H1 (cell line): Measurements from ENCODE around the gene ST14. TPM values are rescaled to one million over a fixed set of nuclear protein-coding genes. Genes with fewer than 3 reads are reported as not detected.

Experiments
- EZH2 ChIP-seq: fragments of 200-600 bp; sonication (generic); IDR thresholded peaks from 2 replicates; pipeline ENCODE4 v1.7.1; 2012; ENCODE audit warnings: low read depth, mild to moderate bottlenecking, moderate library complexity, low read length, inconsistent platforms; ENCODE audit not compliant: severe bottlenecking
- MAFK ChIP-seq: IDR thresholded peaks from 2 replicates; pipeline ENCODE4 v1.6.1; 2012; ENCODE audit warnings: low read depth, mild to moderate bottlenecking, improper control_type of control experiment, low read length
- RAD21 ChIP-seq, 2 experiments: IDR thresholded peaks in 1 of 2; conservative IDR thresholded peaks in 1 of 2; 2 replicates each; pipeline ENCODE4 v1.6.1; 2011; ENCODE audit warnings: low read depth in 2 of 2, low read length in 2 of 2, improper control_type of control experiment in 1 of 2, inconsistent platforms in 1 of 2, mild to moderate bottlenecking in 1 of 2, moderate library complexity in 1 of 2
- RNF2 ChIP-seq: fragments of 200-900, 300-1000 bp; sonication (generic); IDR thresholded peaks from 2 replicates; pipeline ENCODE4 v1.7.1; 2016; ENCODE audit warnings: borderline replicate concordance, low read depth, mild to moderate bottlenecking, antibody characterized with exemption, low read length; ENCODE audit not compliant: poor library complexity, severe bottlenecking; ENCODE audit errors: missing control alignments
- SIN3A ChIP-seq, 2 experiments: IDR thresholded peaks in 1 of 2; conservative IDR thresholded peaks in 1 of 2; 2 replicates each; pipeline ENCODE4 v1.6.1; 2011 to 2012; ENCODE audit warnings: low read length in 2 of 2, improper control_type of control experiment in 1 of 2, low read depth in 1 of 2, mild to moderate bottlenecking in 1 of 2
- SP1 ChIP-seq: IDR thresholded peaks from 2 replicates; pipeline ENCODE4 v1.6.1; 2011; ENCODE audit warnings: low read depth, low read length
- SRF ChIP-seq: IDR thresholded peaks from 2 replicates; pipeline ENCODE4 v1.6.1; 2011; ENCODE audit warnings: mild to moderate bottlenecking, low read depth, low read length, moderate library complexity
- polyA plus RNA-seq, 7 experiments: library from polyadenylated mRNA; depleted of rRNA in 3 of 7; stranded (reverse) in 5 of 7; unstranded in 2 of 7; fragments of >200 nt in 5 of 7; fragments of 200-250 nt in 2 of 7; gene quantifications; 1 replicate in 5 of 7; 2 replicates in 1 of 7; 4 replicates in 1 of 7; pipeline versions ENCODE4 v1.2.1 to v1.2.3, GENCODE V29; 2011 to 2013; ENCODE audit warnings: missing spikeins in 2 of 7, mixed read lengths in 2 of 7
- total RNA-seq: library from RNA; stranded (reverse); fragmentation: NEBNext Ultra II Directional; extraction: Animal tissue kit (Norgen Biotek cat#: 25700); gene quantifications from 2 replicates; pipeline ENCODE4 v1.2.1, GENCODE V29; 2021
- TF ChIP-seq, protein P1 (sequence below): fragments of 300-600 bp; sonication (generic); IDR thresholded peaks from 2 replicates; pipeline ENCODE4 v1.7.1; 2012; ENCODE audit warnings: low read length, moderate library complexity, mild to moderate bottlenecking, inconsistent platforms; ENCODE audit not compliant: insufficient replicate concordance
- TF ChIP-seq, protein P2 (sequence below): IDR thresholded peaks from 2 replicates; pipeline ENCODE4 v1.6.1; 2011; ENCODE audit warnings: low read length, improper control_type of control experiment

The ST14 gene
- total and polyA plus RNA-seq, 2 of the 8 experiments (the other 6 are each of a cell fraction or from before 2014, with no cell fraction given): 22.4 to 24.9 TPM

DNA sequence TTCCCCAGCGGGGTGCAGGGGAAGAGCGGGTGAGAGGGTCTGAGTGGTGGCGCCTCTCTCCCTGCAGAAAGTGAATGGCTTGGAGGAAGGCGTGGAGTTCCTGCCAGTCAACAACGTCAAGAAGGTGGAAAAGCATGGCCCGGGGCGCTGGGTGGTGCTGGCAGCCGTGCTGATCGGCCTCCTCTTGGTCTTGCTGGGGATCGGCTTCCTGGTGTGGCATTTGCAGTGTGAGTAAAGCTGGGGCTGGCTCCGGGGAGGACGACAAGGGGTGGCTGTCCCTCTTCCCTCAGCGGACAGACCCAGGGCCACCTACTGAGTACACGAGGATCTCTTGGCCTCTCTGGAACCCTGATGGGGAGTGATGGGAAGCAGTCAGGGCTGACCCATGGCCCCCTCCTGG, 28.5 kb downstream of the ST14 start (continued):
- TF ChIP-seq, protein P1, sequence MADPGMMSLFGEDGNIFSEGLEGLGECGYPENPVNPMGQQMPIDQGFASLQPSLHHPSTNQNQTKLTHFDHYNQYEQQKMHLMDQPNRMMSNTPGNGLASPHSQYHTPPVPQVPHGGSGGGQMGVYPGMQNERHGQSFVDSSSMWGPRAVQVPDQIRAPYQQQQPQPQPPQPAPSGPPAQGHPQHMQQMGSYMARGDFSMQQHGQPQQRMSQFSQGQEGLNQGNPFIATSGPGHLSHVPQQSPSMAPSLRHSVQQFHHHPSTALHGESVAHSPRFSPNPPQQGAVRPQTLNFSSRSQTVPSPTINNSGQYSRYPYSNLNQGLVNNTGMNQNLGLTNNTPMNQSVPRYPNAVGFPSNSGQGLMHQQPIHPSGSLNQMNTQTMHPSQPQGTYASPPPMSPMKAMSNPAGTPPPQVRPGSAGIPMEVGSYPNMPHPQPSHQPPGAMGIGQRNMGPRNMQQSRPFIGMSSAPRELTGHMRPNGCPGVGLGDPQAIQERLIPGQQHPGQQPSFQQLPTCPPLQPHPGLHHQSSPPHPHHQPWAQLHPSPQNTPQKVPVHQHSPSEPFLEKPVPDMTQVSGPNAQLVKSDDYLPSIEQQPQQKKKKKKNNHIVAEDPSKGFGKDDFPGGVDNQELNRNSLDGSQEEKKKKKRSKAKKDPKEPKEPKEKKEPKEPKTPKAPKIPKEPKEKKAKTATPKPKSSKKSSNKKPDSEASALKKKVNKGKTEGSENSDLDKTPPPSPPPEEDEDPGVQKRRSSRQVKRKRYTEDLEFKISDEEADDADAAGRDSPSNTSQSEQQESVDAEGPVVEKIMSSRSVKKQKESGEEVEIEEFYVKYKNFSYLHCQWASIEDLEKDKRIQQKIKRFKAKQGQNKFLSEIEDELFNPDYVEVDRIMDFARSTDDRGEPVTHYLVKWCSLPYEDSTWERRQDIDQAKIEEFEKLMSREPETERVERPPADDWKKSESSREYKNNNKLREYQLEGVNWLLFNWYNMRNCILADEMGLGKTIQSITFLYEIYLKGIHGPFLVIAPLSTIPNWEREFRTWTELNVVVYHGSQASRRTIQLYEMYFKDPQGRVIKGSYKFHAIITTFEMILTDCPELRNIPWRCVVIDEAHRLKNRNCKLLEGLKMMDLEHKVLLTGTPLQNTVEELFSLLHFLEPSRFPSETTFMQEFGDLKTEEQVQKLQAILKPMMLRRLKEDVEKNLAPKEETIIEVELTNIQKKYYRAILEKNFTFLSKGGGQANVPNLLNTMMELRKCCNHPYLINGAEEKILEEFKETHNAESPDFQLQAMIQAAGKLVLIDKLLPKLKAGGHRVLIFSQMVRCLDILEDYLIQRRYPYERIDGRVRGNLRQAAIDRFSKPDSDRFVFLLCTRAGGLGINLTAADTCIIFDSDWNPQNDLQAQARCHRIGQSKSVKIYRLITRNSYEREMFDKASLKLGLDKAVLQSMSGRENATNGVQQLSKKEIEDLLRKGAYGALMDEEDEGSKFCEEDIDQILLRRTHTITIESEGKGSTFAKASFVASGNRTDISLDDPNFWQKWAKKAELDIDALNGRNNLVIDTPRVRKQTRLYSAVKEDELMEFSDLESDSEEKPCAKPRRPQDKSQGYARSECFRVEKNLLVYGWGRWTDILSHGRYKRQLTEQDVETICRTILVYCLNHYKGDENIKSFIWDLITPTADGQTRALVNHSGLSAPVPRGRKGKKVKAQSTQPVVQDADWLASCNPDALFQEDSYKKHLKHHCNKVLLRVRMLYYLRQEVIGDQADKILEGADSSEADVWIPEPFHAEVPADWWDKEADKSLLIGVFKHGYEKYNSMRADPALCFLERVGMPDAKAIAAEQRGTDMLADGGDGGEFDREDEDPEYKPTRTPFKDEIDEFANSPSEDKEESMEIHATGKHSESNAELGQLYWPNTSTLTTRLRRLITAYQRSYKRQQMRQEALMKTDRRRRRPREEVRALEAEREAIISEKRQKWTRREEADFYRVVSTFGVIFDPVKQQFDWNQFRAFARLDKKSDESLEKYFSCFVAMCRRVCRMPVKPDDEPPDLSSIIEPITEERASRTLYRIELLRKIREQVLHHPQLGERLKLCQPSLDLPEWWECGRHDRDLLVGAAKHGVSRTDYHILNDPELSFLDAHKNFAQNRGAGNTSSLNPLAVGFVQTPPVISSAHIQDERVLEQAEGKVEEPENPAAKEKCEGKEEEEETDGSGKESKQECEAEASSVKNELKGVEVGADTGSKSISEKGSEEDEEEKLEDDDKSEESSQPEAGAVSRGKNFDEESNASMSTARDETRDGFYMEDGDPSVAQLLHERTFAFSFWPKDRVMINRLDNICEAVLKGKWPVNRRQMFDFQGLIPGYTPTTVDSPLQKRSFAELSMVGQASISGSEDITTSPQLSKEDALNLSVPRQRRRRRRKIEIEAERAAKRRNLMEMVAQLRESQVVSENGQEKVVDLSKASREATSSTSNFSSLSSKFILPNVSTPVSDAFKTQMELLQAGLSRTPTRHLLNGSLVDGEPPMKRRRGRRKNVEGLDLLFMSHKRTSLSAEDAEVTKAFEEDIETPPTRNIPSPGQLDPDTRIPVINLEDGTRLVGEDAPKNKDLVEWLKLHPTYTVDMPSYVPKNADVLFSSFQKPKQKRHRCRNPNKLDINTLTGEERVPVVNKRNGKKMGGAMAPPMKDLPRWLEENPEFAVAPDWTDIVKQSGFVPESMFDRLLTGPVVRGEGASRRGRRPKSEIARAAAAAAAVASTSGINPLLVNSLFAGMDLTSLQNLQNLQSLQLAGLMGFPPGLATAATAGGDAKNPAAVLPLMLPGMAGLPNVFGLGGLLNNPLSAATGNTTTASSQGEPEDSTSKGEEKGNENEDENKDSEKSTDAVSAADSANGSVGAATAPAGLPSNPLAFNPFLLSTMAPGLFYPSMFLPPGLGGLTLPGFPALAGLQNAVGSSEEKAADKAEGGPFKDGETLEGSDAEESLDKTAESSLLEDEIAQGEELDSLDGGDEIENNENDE: no peak
- no peak for TF ChIP-seq EZH2
- no peak for TF ChIP-seq SIN3A (conservative IDR thresholded peaks at IDR 0.05 in 1 of 2, IDR thresholded peaks at IDR 0.05 in 1 of 2; ENCODE audit: low read depth in 1 of 2, low read length in 2 of 2)
- TF ChIP-seq, protein P2, sequence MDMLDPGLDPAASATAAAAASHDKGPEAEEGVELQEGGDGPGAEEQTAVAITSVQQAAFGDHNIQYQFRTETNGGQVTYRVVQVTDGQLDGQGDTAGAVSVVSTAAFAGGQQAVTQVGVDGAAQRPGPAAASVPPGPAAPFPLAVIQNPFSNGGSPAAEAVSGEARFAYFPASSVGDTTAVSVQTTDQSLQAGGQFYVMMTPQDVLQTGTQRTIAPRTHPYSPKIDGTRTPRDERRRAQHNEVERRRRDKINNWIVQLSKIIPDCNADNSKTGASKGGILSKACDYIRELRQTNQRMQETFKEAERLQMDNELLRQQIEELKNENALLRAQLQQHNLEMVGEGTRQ: no peak
- no peak for TF ChIP-seq SRF
- TF ChIP-seq RAD21 (IDR thresholded peaks at IDR 0.05 in 1 of 2, conservative IDR thresholded peaks at IDR 0.05 in 1 of 2; ENCODE audit: low read depth in 2 of 2, low read length in 2 of 2): no peak
- no peak for TF ChIP-seq SP1
- no peak for TF ChIP-seq RNF2
- TF ChIP-seq MAFK: no peak
